OCI-LY7 (cell line): ENCODE data around the gene SH3PXD2A.

Experiments used
- EZH2phosphoT487 ChIP-seq: fragments of 200-600 bp; sonication (generic); IDR thresholded peaks from 2 replicates; pipeline ENCODE4 v1.6.1; 2018; ENCODE audit warnings: low read depth, borderline replicate concordance, mild to moderate bottlenecking, mixed run types, antibody characterized with exemption, low read length, moderate library complexity, mixed read lengths
- TF ChIP-seq, protein P1 (sequence below): fragments of 200-600 bp; sonication (generic); conservative IDR thresholded peaks from 2 replicates; pipeline ENCODE4 v1.5.1; 2014; ENCODE audit warnings: mild to moderate bottlenecking, antibody characterized with exemption, low read length, moderate library complexity, mixed read lengths

DNA sequence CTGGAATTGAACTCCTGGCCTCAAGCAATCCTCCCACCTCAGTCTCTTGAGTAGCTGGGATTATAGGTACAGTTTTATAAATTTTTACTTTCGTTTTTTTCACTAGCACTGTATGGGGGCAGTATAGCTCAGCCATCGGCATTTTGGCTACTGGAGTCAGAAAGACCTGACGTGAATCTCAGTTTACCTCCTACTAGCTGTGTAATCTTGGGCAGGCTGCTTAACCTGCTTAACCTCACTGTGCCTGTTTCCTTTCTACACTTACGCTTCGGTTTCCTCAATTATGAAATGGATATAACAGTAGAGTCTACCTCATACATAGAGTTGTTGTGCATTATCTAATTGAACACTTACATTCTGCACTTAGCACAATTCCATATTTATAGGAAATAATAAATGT lies 45.9 kb upstream of the SH3PXD2A start:
- TF ChIP-seq, protein P1, sequence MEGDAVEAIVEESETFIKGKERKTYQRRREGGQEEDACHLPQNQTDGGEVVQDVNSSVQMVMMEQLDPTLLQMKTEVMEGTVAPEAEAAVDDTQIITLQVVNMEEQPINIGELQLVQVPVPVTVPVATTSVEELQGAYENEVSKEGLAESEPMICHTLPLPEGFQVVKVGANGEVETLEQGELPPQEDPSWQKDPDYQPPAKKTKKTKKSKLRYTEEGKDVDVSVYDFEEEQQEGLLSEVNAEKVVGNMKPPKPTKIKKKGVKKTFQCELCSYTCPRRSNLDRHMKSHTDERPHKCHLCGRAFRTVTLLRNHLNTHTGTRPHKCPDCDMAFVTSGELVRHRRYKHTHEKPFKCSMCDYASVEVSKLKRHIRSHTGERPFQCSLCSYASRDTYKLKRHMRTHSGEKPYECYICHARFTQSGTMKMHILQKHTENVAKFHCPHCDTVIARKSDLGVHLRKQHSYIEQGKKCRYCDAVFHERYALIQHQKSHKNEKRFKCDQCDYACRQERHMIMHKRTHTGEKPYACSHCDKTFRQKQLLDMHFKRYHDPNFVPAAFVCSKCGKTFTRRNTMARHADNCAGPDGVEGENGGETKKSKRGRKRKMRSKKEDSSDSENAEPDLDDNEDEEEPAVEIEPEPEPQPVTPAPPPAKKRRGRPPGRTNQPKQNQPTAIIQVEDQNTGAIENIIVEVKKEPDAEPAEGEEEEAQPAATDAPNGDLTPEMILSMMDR, result 0 out of 2 replicates have a peak, but pooled peaks have one; percentile 23
- no peak for TF ChIP-seq EZH2phosphoT487
